Measurements from ENCODE around the gene C17orf113. TPM values are rescaled to one million over a fixed set of nuclear protein-coding genes. Genes with fewer than 3 reads are reported as not detected.

The C17orf113 gene
- total RNA-seq, 1 experiment from 2014 or later, result 2.3 TPM

DNA sequence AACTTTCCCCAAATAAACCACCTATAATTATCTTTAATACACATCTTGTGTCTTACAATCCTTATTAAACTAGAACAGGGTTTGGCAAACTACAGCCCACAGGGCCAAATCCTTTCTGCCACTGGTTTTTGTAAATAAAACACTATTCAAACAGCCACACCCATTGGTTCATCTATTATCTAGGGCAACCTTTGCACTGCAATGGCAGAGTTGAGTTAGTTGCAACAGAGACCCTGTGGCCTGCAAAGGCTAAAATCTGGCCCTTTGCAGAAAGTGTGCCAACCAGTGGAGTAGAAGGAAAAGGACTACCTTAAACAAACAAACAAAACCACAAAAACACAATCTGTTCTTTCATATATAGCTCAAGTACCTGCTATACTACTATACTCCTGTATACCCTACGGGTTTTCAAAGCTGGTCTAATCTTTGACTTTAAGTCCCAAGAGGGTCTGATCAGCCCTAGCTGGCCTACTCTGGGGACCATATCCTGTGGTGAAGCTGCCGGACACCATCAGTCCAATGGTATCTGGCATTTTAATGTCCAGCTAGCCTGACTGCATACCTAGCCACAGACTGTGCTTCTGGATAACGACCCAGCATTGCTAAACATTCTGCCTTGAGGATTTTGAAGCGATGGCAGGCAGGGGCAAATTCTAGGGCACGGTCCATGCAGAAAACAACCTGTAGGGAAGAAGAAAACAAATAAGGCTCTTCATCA lies 60.5 kb downstream of the C17orf113 start:
- Histone ChIP-seq H4K20me1 (ENCODE audit: insufficient read depth) (no peaks in the 10 kb centered on the region), H3K4me2 (ENCODE audit: low read length) (no peak overlapping the region), H3K4me3 (replicated peaks in 1 of 2; ENCODE audit: low read depth in 1 of 2, low read length in 2 of 2) (no peak overlapping the region), H3K9ac (ENCODE audit: low read length) (no peak overlapping the region), H3K9me3 (ENCODE audit: control insufficient read depth in 1 of 2, insufficient read depth in 1 of 2, low read depth in 1 of 2, low read length in 2 of 2) (no peaks in the 10 kb centered on the region), H3K27ac (ENCODE audit: low read depth, low read length) (no peak overlapping the region), H2AFZ (ENCODE audit: low read depth, low read length, poor library complexity, severe bottlenecking) (no peak overlapping the region), H3K4me1 (ENCODE audit: control insufficient read depth in 1 of 2, insufficient read depth in 2 of 2, low read length in 2 of 2) (no peaks in the 10 kb centered on the region), H3K79me2 (ENCODE audit: insufficient read depth, low read length) (peaks cover 17% of the 10 kb centered on the region), H3K9me2 (ENCODE audit: insufficient read depth) (no peaks in the 10 kb centered on the region), H3K36me3 (ENCODE audit: control insufficient read depth in 1 of 2, insufficient read depth in 2 of 2, low read length in 2 of 2) (peaks cover 61 to 67% of the 10 kb centered on the region in 2 experiments; a peak in 3 of 4 replicates), H3K27me3 (ENCODE audit: insufficient read depth, low read length) (no peaks in the 10 kb centered on the region)
- ChIA-PET RAD21 (ENCODE audit: low non-redundant PET in 1 of 2, low total read pairs in 2 of 2, uncharacterized antibody in 2 of 2, unreplicated experiment in 2 of 2) (no interaction called here), POLR2A (interaction anchor here (0.6 kb wide), 1 partner anchor 689 kb away, joined by 5 read pairs; no protein-coding TSS in a partner anchor), CTCF (no interaction called here)
- intact Hi-C loops (cut with micrococcal nuclease), result no loop called here
- TF ChIP-seq ZFX (IDR thresholded peaks at IDR 0.05) (no peak), POLR2AphosphoS5 (IDR thresholded peaks at IDR 0.05; ENCODE audit: low read depth, low read length) (no peak), SP1 (IDR thresholded peaks at IDR 0.05; ENCODE audit: low read depth) (no peak), JUND (IDR thresholded peaks at IDR 0.05) (no peak), SIN3A (IDR thresholded peaks at IDR 0.05; ENCODE audit: low read depth) (no peak), RAD21 (IDR thresholded peaks at IDR 0.05; ENCODE audit: low read depth) (no peak), POLR2A (IDR thresholded peaks at IDR 0.05; ENCODE audit: borderline replicate concordance, extremely low read depth, insufficient read depth, insufficient read length) (no peak), FOSL1 (IDR thresholded peaks at IDR 0.05; ENCODE audit: low read depth) (no peak), CBX3 (IDR thresholded peaks at IDR 0.05; ENCODE audit: low read depth) (no peak), EZH2 (IDR thresholded peaks at IDR 0.05) (no peak), ELF1 (IDR thresholded peaks at IDR 0.05; ENCODE audit: borderline replicate concordance, low read depth) (no peak), ZNF274 (IDR thresholded peaks at IDR 0.05; ENCODE audit: low read depth, low read length) (no peak), SRF (IDR thresholded peaks at IDR 0.05; ENCODE audit: low read depth) (no peak), TCF7L2 (IDR thresholded peaks at IDR 0.05; ENCODE audit: borderline replicate concordance, extremely low read depth, insufficient read depth, insufficient read length) (no peak), EZH2phosphoT487 (IDR thresholded peaks at IDR 0.05; ENCODE audit: borderline replicate concordance) (no peak)
- TF ChIP-seq, protein P1, sequence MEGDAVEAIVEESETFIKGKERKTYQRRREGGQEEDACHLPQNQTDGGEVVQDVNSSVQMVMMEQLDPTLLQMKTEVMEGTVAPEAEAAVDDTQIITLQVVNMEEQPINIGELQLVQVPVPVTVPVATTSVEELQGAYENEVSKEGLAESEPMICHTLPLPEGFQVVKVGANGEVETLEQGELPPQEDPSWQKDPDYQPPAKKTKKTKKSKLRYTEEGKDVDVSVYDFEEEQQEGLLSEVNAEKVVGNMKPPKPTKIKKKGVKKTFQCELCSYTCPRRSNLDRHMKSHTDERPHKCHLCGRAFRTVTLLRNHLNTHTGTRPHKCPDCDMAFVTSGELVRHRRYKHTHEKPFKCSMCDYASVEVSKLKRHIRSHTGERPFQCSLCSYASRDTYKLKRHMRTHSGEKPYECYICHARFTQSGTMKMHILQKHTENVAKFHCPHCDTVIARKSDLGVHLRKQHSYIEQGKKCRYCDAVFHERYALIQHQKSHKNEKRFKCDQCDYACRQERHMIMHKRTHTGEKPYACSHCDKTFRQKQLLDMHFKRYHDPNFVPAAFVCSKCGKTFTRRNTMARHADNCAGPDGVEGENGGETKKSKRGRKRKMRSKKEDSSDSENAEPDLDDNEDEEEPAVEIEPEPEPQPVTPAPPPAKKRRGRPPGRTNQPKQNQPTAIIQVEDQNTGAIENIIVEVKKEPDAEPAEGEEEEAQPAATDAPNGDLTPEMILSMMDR (IDR thresholded peaks at IDR 0.05 in 2 of 3, conservative IDR thresholded peaks at IDR 0.05 in 1 of 3; ENCODE audit: borderline replicate concordance in 1 of 3, insufficient read depth in 1 of 3, low read depth in 2 of 3, low read length in 2 of 3), result no peak
- TF ChIP-seq, protein P2, sequence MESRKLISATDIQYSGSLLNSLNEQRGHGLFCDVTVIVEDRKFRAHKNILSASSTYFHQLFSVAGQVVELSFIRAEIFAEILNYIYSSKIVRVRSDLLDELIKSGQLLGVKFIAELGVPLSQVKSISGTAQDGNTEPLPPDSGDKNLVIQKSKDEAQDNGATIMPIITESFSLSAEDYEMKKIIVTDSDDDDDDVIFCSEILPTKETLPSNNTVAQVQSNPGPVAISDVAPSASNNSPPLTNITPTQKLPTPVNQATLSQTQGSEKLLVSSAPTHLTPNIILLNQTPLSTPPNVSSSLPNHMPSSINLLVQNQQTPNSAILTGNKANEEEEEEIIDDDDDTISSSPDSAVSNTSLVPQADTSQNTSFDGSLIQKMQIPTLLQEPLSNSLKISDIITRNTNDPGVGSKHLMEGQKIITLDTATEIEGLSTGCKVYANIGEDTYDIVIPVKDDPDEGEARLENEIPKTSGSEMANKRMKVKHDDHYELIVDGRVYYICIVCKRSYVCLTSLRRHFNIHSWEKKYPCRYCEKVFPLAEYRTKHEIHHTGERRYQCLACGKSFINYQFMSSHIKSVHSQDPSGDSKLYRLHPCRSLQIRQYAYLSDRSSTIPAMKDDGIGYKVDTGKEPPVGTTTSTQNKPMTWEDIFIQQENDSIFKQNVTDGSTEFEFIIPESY (IDR thresholded peaks at IDR 0.05; ENCODE audit: extremely low read depth, insufficient replicate concordance, low read length), result no peak
- TF ChIP-seq, protein P3, sequence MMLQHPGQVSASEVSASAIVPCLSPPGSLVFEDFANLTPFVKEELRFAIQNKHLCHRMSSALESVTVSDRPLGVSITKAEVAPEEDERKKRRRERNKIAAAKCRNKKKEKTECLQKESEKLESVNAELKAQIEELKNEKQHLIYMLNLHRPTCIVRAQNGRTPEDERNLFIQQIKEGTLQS (IDR thresholded peaks at IDR 0.05), result no peak
- TF ChIP-seq, protein P4, sequence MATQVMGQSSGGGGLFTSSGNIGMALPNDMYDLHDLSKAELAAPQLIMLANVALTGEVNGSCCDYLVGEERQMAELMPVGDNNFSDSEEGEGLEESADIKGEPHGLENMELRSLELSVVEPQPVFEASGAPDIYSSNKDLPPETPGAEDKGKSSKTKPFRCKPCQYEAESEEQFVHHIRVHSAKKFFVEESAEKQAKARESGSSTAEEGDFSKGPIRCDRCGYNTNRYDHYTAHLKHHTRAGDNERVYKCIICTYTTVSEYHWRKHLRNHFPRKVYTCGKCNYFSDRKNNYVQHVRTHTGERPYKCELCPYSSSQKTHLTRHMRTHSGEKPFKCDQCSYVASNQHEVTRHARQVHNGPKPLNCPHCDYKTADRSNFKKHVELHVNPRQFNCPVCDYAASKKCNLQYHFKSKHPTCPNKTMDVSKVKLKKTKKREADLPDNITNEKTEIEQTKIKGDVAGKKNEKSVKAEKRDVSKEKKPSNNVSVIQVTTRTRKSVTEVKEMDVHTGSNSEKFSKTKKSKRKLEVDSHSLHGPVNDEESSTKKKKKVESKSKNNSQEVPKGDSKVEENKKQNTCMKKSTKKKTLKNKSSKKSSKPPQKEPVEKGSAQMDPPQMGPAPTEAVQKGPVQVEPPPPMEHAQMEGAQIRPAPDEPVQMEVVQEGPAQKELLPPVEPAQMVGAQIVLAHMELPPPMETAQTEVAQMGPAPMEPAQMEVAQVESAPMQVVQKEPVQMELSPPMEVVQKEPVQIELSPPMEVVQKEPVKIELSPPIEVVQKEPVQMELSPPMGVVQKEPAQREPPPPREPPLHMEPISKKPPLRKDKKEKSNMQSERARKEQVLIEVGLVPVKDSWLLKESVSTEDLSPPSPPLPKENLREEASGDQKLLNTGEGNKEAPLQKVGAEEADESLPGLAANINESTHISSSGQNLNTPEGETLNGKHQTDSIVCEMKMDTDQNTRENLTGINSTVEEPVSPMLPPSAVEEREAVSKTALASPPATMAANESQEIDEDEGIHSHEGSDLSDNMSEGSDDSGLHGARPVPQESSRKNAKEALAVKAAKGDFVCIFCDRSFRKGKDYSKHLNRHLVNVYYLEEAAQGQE (IDR thresholded peaks at IDR 0.05; ENCODE audit: low read depth), result no peak
- ATAC-seq (no peak), DNase-seq (ENCODE audit: low read depth, low spot score) (no peak)
- BruUV-seq (replicated peaks), result no TSS peak

Measured in HCT116 (cell line).